Gastroesophageal sphincter (tissue), 4 donors: ENCODE data around the gene CPXM2. TPM values are rescaled to one million over a fixed set of nuclear protein-coding genes. Genes with fewer than 3 reads are reported as not detected.
A peak's percentile ranks its signal among the peaks of the same experiment; 100 is the strongest.

Experiments
- ATAC-seq: fragments of 150-250 bp; one replicate; pipeline ENCODE4 v1.9.1; 2016; ENCODE audit warnings: mild to moderate bottlenecking, moderate library complexity
- H3K27ac ChIP-seq, 4 donors: fragments of 200-600 bp; sonication (generic) in 3 of 4; 1 replicate in 3 of 4; 2 replicates in 1 of 4; pipeline ENCODE4 v1.5.1; 2016 to 2019
- H3K27me3 ChIP-seq: fragments of 200-600 bp; sonication (generic); one replicate; pipeline ENCODE4 v1.5.1; 2019
- H3K36me3 ChIP-seq, 2 donors: fragments of 200-600 bp; sonication (generic); one replicate each; pipeline ENCODE4 v1.5.1; 2019; ENCODE audit warnings: control low read depth in 1 of 2
- H3K4me1 ChIP-seq, 3 donors: fragments of 200-600 bp; sonication (generic); 1 replicate in 2 of 3; 2 replicates in 1 of 3; pipeline ENCODE4 v1.5.1; 2016 to 2019; ENCODE audit warnings: control low read depth in 2 of 3
- H3K4me3 ChIP-seq, 2 donors: fragments of 200-600 bp; sonication (generic); one replicate each; pipeline ENCODE4 v1.5.1; 2019; ENCODE audit warnings: mild to moderate bottlenecking in 1 of 2, moderate library complexity in 1 of 2
- H3K9me3 ChIP-seq, 3 donors: fragments of 200-600 bp; sonication (generic); one replicate each; pipeline ENCODE4 v1.5.1; 2017 to 2019; ENCODE audit warnings: control low read depth in 2 of 3
- CTCF ChIP-seq, 4 experiments: fragments of 200-600 bp in 2 of 4; fragments of 450-650 bp in 2 of 4; sonication (generic) in 1 of 4; IDR thresholded peaks; one replicate each; pipeline ENCODE4 v1.5.1; 2017 to 2019; ENCODE audit warnings: antibody characterized with exemption in 4 of 4, mild to moderate bottlenecking in 2 of 4, moderate library complexity in 2 of 4
- EP300 ChIP-seq: sonication (generic); formaldehyde crosslinking; IDR thresholded peaks from one replicate; pipeline ENCODE4 v1.6.1; 2017; ENCODE audit warnings: antibody characterized with exemption, mild to moderate bottlenecking
- POLR2A ChIP-seq, 2 donors: fragments of 450-650 bp; IDR thresholded peaks; one replicate each; pipeline ENCODE4 v1.6.1; 2017; ENCODE audit warnings: antibody characterized with exemption in 2 of 2, mild to moderate bottlenecking in 2 of 2, moderate library complexity in 1 of 2
- POLR2AphosphoS5 ChIP-seq: sonication (generic); formaldehyde crosslinking; IDR thresholded peaks from one replicate; pipeline ENCODE4 v1.6.1; 2017; ENCODE audit warnings: antibody characterized with exemption
- WGBS, 2 donors: methylation state at CpG; one replicate each; pipeline ENCODE4 v1.1.5; 2018; ENCODE audit warnings: low coverage in 1 of 2; 5-methylcytosine and 5-hydroxymethylcytosine counted together
- total RNA-seq, 4 donors: library from RNA; depleted of rRNA; stranded (reverse); fragments of >200 nt; gene quantifications; one replicate each; pipeline ENCODE4 v1.1.0, GENCODE V29; 2016

CPXM2 gene
- total RNA-seq, 4 donors from 2014 or later = 57.1 to 165 (median 85.1) TPM

- H3K27ac ChIP-seq = peak overlapping the region in 1 of 4 donors; percentile 9
- ATAC-seq = no peak
- H3K27me3 ChIP-seq = no peaks in the 10 kb centered on the region
- TF ChIP-seq POLR2A (IDR thresholded peaks at IDR 0.05) = no peak
- TF ChIP-seq POLR2AphosphoS5 = peak; percentile 55
- TF ChIP-seq CTCF (IDR thresholded peaks at IDR 0.05) = no peak
- no peaks in the 10 kb centered on the region for H3K9me3 ChIP-seq
- H3K36me3 ChIP-seq = peaks cover 0 to 49% of the 10 kb centered on the region in 2 donors
- 37 to 51% methylated on average over 3 to 4 of the region's 4 CpGs for WGBS, 2 donors
- no peaks in the 10 kb centered on the region for H3K4me1 ChIP-seq
- H3K4me3 ChIP-seq = no peak overlapping the region
Measured at GRCh38 chr10:123769647-123770046, 122.0 kb downstream of the CPXM2 start.

GRCh38 chr10:123766761-123767160 lies 124.8 kb downstream of the CPXM2 start:
- TF ChIP-seq EP300 = no peak
- TF ChIP-seq POLR2A (IDR thresholded peaks at IDR 0.05) = no peak
- no peak for TF ChIP-seq POLR2AphosphoS5
- TF ChIP-seq CTCF (IDR thresholded peaks at IDR 0.05) = no peak
- 71 to 77% methylated on average over 4 of the region's 8 CpGs for WGBS, 2 donors
- no peaks in the 10 kb centered on the region for H3K27me3 ChIP-seq
- ATAC-seq = no peak
- peaks cover 0 to 59% of the 10 kb centered on the region in 2 donors for H3K36me3 ChIP-seq
- H3K4me3 ChIP-seq = no peak overlapping the region
- H3K9me3 ChIP-seq = no peaks in the 10 kb centered on the region
- H3K27ac ChIP-seq = peak overlapping the region in 1 of 4 donors; percentile 45
- no peaks in the 10 kb centered on the region for H3K4me1 ChIP-seq

GRCh38 chr10:123766012-123766411 lies 125.6 kb downstream of the CPXM2 start:
- H3K9me3 ChIP-seq = no peaks in the 10 kb centered on the region
- no peaks in the 10 kb centered on the region for H3K4me1 ChIP-seq
- TF ChIP-seq POLR2AphosphoS5 (no peak), CTCF (IDR thresholded peaks at IDR 0.05) (no peak), EP300 (no peak), POLR2A (IDR thresholded peaks at IDR 0.05) (no peak)
- no peak for ATAC-seq
- 38 to 57% methylated on average over 3 of the region's 3 CpGs for WGBS, 2 donors
- peaks cover 0 to 67% of the 10 kb centered on the region in 2 donors for H3K36me3 ChIP-seq
- no peaks in the 10 kb centered on the region for H3K27me3 ChIP-seq
- H3K4me3 ChIP-seq = no peak overlapping the region
- H3K27ac ChIP-seq = no peak overlapping the region

GRCh38 chr10:123761666-123762230 lies 129.9 kb downstream of the CPXM2 start:
- H3K4me1 ChIP-seq = no peaks in the 10 kb centered on the region
- no peak for TF ChIP-seq CTCF (IDR thresholded peaks at IDR 0.05)
- TF ChIP-seq POLR2A (IDR thresholded peaks at IDR 0.05) = no peak
- no peak for TF ChIP-seq POLR2AphosphoS5
- TF ChIP-seq EP300 = no peak
- no peak overlapping the region for H3K27ac ChIP-seq
- WGBS, 2 donors = 45 to 95% methylated on average over 2 to 4 of the region's 23 CpGs
- H3K4me3 ChIP-seq = no peak overlapping the region
- peaks cover 0 to 65% of the 10 kb centered on the region in 2 donors for H3K36me3 ChIP-seq
- no peaks in the 10 kb centered on the region for H3K27me3 ChIP-seq
- no peak for ATAC-seq
- H3K9me3 ChIP-seq = no peaks in the 10 kb centered on the region

DNA sequence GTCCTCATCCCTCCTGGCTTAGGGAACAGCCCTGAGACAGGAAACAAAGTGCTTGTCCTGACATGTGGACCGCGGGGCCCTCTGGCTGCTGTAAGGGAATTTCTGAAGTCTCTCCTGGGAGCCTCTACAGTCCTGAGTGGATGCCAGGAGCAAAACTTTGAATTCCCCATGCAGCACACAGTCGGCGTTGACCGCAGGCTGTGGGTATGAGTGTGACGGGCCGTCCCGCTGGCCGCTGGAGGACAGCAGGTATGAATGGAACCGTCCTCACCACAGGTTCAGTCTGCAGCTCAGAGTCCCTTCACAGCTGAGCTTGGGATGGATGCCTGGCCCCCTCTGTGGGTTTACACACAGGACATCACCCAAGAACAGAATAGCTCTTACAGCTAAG lies 130.6 kb downstream of the CPXM2 start:
- peaks cover 0 to 67% of the 10 kb centered on the region in 2 donors for H3K36me3 ChIP-seq
- no peak overlapping the region for H3K4me3 ChIP-seq
- H3K27ac ChIP-seq = no peak overlapping the region
- no peaks in the 10 kb centered on the region for H3K27me3 ChIP-seq
- no peaks in the 10 kb centered on the region for H3K9me3 ChIP-seq
- TF ChIP-seq POLR2A (IDR thresholded peaks at IDR 0.05) (no peak), POLR2AphosphoS5 (no peak), EP300 (no peak), CTCF (IDR thresholded peaks at IDR 0.05) (no peak)
- WGBS, 2 donors = 66% methylated on average over 8 of the region's 10 CpGs; no CpG with 5 or more reads in 1 of the 2 donors
- ATAC-seq = no peak
- no peaks in the 10 kb centered on the region for H3K4me1 ChIP-seq
